HEK293 (cell line): Measurements from ENCODE around the gene DNAL4.
A peak's percentile ranks its signal among the peaks of the same experiment; 100 is the strongest.

ENCODE experiments used
- CTCF ChIA-PET: fragments of 350-600 bp; formaldehyde crosslinking; extraction: SDS; loops from one replicate; lab custom pipeline; 2021; ENCODE audit warnings: antibody characterized with exemption; lab: Yijun Ruan, JAX
- POLR2A ChIA-PET: fragments of 300-600 bp; formaldehyde crosslinking; extraction: SDS; loops from one replicate; lab custom pipeline; 2020; ENCODE audit warnings: antibody characterized with exemption, inconsistent platforms; lab: Yijun Ruan, JAX
- H3K27ac ChIP-seq: fragments of 200-500 bp; sonication (Bioruptor generic); 2 replicates; pipeline ENCODE4 v1.5.1; 2014; ENCODE audit warnings: low read depth, low read length, control low read depth, inconsistent platforms; ENCODE audit errors: extremely low read depth
- H3K36me3 ChIP-seq, 2 experiments: fragments of 200-500 bp in 1 of 2; sonication (Bioruptor generic) in 1 of 2; 1 replicate in 1 of 2; 2 replicates in 1 of 2; pipeline ENCODE4 v1.5.1; 2014 to 2017; ENCODE audit warnings: inconsistent platforms in 2 of 2, low read length in 2 of 2; ENCODE audit not compliant: control insufficient read depth in 2 of 2, insufficient read depth in 1 of 2
- H3K4me1 ChIP-seq: fragments of 200-500 bp; sonication (Bioruptor generic); 2 replicates; pipeline ENCODE4 v1.5.1; 2014; ENCODE audit warnings: mild to moderate bottlenecking, low read length, inconsistent platforms; ENCODE audit not compliant: control insufficient read depth, insufficient read depth
- H3K4me3 ChIP-seq: 2 replicates; pipeline ENCODE4 v1.5.1; 2011; ENCODE audit warnings: low read depth, mild to moderate bottlenecking, control low read depth, low read length, moderate library complexity
- H3K9me3 ChIP-seq: fragments of 200-500 bp; sonication (Bioruptor generic); 2 replicates; pipeline ENCODE4 v1.5.1; 2014; ENCODE audit warnings: low read depth, low read length, inconsistent platforms; ENCODE audit not compliant: control insufficient read depth, insufficient read depth
- EGR2 ChIP-seq: fragments of 450-650 bp; formaldehyde crosslinking; IDR thresholded peaks from 2 replicates; pipeline ENCODE4 v1.5.1; 2016; ENCODE audit warnings: low read depth, missing biosample characterization, missing genetic modification characterization
- GLIS2 ChIP-seq: fragments of 450-650 bp; formaldehyde crosslinking; IDR thresholded peaks from 2 replicates; pipeline ENCODE4 v1.5.1; 2016; ENCODE audit warnings: missing biosample characterization, missing genetic modification characterization
- KLF1 ChIP-seq: fragments of 450-650 bp; formaldehyde crosslinking; IDR thresholded peaks from 2 replicates; pipeline ENCODE4 v1.5.1; 2016; ENCODE audit warnings: missing biosample characterization, missing genetic modification characterization
- KLF9 ChIP-seq: fragments of 450-650 bp; formaldehyde crosslinking; IDR thresholded peaks from 2 replicates; pipeline ENCODE4 v1.5.1; 2016; ENCODE audit warnings: missing biosample characterization, missing genetic modification characterization, low read depth
- MYNN ChIP-seq: fragments of 450-650 bp; formaldehyde crosslinking; IDR thresholded peaks from 2 replicates; pipeline ENCODE4 v1.5.1; 2016; ENCODE audit warnings: missing biosample characterization, missing genetic modification characterization, borderline replicate concordance
- SP2 ChIP-seq: fragments of 450-650 bp; formaldehyde crosslinking; IDR thresholded peaks from 2 replicates; pipeline ENCODE4 v1.5.1; 2016; ENCODE audit warnings: missing biosample characterization, missing genetic modification characterization
- SP3 ChIP-seq: fragments of 450-650 bp; formaldehyde crosslinking; IDR thresholded peaks from 2 replicates; pipeline ENCODE4 v1.5.1; 2016; ENCODE audit warnings: missing biosample characterization, missing genetic modification characterization
- WT1 ChIP-seq: fragments of 450-650 bp; formaldehyde crosslinking; IDR thresholded peaks from 2 replicates; pipeline ENCODE4 v1.5.1; 2016; ENCODE audit warnings: missing biosample characterization, missing genetic modification characterization
- ZFHX2 ChIP-seq: fragments of 450-650 bp; formaldehyde crosslinking; conservative IDR thresholded peaks from 2 replicates; pipeline ENCODE4 v1.5.1; 2016; ENCODE audit warnings: missing biosample characterization, missing genetic modification characterization
- ZNF2 ChIP-seq: fragments of 450-650 bp; formaldehyde crosslinking; IDR thresholded peaks from 2 replicates; pipeline ENCODE4 v1.5.1; 2016; ENCODE audit warnings: missing biosample characterization, missing genetic modification characterization
- ZNF223 ChIP-seq: fragments of 450-650 bp; formaldehyde crosslinking; IDR thresholded peaks from 2 replicates; pipeline ENCODE4 v1.5.1; 2016; ENCODE audit warnings: missing biosample characterization, missing genetic modification characterization
- ZNF23 ChIP-seq: fragments of 450-650 bp; formaldehyde crosslinking; IDR thresholded peaks from 2 replicates; pipeline ENCODE4 v1.5.1; 2016; ENCODE audit warnings: missing biosample characterization, missing genetic modification characterization, borderline replicate concordance
- ZNF335 ChIP-seq: fragments of 450-650 bp; formaldehyde crosslinking; conservative IDR thresholded peaks from 2 replicates; pipeline ENCODE4 v1.5.1; 2016; ENCODE audit warnings: missing biosample characterization, missing genetic modification characterization
- ZNF426 ChIP-seq: fragments of 450-650 bp; formaldehyde crosslinking; IDR thresholded peaks from 2 replicates; pipeline ENCODE4 v1.5.1; 2017; ENCODE audit warnings: missing biosample characterization, missing genetic modification characterization, mild to moderate bottlenecking, inconsistent platforms, moderate library complexity
- ZNF664 ChIP-seq: fragments of 450-650 bp; formaldehyde crosslinking; IDR thresholded peaks from 2 replicates; pipeline ENCODE4 v1.5.1; 2016; ENCODE audit warnings: missing biosample characterization, missing genetic modification characterization
- TF ChIP-seq, protein P1 (sequence below): fragments of 450-650 bp; formaldehyde crosslinking; IDR thresholded peaks from 2 replicates; pipeline ENCODE4 v1.5.1; 2016; ENCODE audit warnings: missing biosample characterization, missing genetic modification characterization
- TF ChIP-seq, protein P2 (sequence below): fragments of 450-650 bp; formaldehyde crosslinking; IDR thresholded peaks from 2 replicates; pipeline ENCODE4 v1.5.1; 2016; ENCODE audit warnings: missing biosample characterization, missing genetic modification characterization
- TF ChIP-seq, protein P3 (sequence below): fragments of 450-650 bp; formaldehyde crosslinking; IDR thresholded peaks from 2 replicates; pipeline ENCODE4 v1.5.1; 2016; ENCODE audit warnings: missing biosample characterization, missing genetic modification characterization, borderline replicate concordance

Gene DNAL4

DNA sequence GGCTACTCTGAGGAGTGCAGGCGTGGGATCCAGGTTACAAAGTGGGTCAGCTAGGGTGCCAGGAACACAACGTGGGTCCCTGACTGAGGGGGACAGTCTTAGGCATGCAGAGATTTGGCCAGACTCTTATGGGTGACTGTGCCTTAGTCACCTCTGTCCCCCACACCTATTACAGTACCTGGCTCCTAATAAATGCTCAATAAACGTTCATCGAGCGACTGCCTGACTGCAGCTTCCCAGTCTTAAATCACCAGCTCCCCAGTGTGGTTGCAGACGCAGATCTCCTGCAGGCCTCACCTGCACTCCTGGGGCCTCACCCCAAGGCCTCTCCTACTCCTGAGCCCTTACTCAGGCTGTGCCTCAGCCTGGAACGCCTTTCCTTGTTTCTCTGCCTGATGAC, 34.9 kb downstream of the DNAL4 start:
- no peaks in the 10 kb centered on the region for H3K9me3 ChIP-seq
- no peak for TF ChIP-seq ZNF23 (tag by site-specific recombination)
- no peak for TF ChIP-seq MYNN (tag by site-specific recombination)
- TF ChIP-seq ZNF664 (tag by site-specific recombination), result peak; percentile 92
- no peak for TF ChIP-seq ZNF2 (tag by site-specific recombination)
- no peak for TF ChIP-seq ZNF223 (tag by site-specific recombination)
- TF ChIP-seq, protein P1, sequence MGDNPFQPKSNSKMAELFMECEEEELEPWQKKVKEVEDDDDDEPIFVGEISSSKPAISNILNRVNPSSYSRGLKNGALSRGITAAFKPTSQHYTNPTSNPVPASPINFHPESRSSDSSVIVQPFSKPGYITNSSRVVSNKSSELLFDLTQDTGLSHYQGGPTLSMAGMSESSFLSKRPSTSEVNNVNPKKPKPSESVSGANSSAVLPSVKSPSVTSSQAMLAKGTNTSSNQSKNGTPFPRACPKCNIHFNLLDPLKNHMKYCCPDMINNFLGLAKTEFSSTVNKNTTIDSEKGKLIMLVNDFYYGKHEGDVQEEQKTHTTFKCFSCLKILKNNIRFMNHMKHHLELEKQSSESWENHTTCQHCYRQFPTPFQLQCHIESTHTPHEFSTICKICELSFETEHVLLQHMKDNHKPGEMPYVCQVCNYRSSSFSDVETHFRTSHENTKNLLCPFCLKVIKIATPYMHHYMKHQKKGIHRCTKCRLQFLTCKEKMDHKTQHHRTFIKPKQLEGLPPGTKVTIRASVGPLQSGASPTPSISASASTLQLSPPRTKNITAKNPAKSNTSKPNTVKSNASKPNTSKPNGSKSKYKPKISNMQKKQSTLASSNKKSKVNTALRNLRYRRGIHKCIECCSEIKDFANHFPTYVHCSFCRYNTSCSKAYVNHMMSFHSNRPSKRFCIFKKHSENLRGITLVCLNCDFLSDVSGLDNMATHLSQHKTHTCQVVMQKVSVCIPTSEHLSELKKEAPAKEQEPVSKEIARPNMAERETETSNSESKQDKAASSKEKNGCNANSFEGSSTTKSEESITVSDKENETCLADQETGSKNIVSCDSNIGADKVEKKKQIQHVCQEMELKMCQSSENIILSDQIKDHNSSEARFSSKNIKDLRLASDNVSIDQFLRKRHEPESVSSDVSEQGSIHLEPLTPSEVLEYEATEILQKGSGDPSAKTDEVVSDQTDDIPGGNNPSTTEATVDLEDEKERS (tag by site-specific recombination), result no peak
- TF ChIP-seq, protein P2, sequence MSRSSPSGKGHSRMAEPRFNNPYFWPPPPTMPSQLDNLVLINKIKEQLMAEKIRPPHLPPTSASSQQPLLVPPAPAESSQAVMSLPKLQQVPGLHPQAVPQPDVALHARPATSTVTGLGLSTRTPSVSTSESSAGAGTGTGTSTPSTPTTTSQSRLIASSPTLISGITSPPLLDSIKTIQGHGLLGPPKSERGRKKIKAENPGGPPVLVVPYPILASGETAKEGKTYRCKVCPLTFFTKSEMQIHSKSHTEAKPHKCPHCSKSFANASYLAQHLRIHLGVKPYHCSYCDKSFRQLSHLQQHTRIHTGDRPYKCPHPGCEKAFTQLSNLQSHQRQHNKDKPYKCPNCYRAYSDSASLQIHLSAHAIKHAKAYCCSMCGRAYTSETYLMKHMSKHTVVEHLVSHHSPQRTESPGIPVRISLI (tag by site-specific recombination), result no peak
- no peak for TF ChIP-seq ZNF335 (tag by site-specific recombination)
- ChIA-PET CTCF (interaction anchor here (0.6 to 5.1 kb wide), 4 partner anchors 7 to 438 kb away, joined by 3 to 48 read pairs (median 14); no protein-coding TSS in a partner anchor), POLR2A (interaction anchor here (1.0 to 1.7 kb wide), 3 partner anchors 10 to 77 kb away, joined by 3 to 5 read pairs (median 4); partner anchors contain the start of gene TOMM22)
- no peak overlapping the region for H3K27ac ChIP-seq
- no peak overlapping the region for H3K4me3 ChIP-seq
- H3K4me1 ChIP-seq, result peaks cover 9% of the 10 kb centered on the region
- H3K36me3 ChIP-seq, result no peaks in the 10 kb centered on the region

DNA sequence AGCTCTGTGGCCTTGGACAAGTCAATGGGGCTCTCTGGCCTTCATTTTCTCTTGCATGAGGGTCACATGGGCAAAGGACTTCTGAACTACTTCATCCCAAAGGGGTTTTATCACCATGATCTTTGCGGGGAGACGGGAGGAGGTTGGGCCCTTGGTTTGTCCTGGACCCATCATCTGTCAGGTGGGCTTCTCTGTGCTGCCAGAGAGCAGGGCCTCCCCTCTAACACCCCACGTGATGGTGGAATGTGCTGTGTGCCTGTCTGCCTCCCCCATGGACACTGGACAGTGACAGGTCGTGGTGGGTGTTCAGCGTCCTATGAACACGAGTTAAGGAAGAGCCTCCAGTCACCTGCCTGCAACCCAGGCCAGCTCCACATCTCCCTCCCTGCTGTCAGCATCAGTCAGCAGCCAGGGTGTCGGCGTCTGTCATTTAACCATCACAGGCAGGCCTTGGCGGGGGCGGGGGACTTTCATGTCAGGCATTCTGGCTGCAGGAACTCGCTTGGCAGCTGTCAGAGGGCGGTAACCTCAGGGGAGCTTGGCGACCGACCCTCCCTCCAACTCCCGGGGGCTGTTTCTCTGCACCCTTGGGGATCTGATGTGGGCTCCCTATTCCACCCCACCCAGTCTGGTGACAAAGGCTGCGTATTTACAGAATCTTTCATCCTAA, 35.5 kb downstream of the DNAL4 start:
- no peak overlapping the region for H3K4me3 ChIP-seq
- peaks cover 9% of the 10 kb centered on the region for H3K4me1 ChIP-seq
- no peak overlapping the region for H3K27ac ChIP-seq
- ChIA-PET CTCF (interaction anchor here (0.6 to 5.1 kb wide), 5 partner anchors 7 to 439 kb away, joined by 3 to 48 read pairs (median 4); no protein-coding TSS in a partner anchor), POLR2A (interaction anchor here (1.0 to 1.7 kb wide), 2 partner anchors 11 to 77 kb away, joined by 3 to 5 read pairs; partner anchors contain the start of gene TOMM22)
- H3K9me3 ChIP-seq, result no peaks in the 10 kb centered on the region
- H3K36me3 ChIP-seq, result peaks cover 0 to 5% of the 10 kb centered on the region in 2 experiments; a peak in 1 of 3 replicates
- no peak for TF ChIP-seq KLF9 (tag by site-specific recombination)
- peak; percentile 73; the same call in 1 of the 2 replicates for TF ChIP-seq ZFHX2 (tag by site-specific recombination)
- no peak for TF ChIP-seq WT1
- 0 out of 2 replicates have a peak, but pooled peaks have one; percentile 32 for TF ChIP-seq GLIS2 (tag by site-specific recombination)
- TF ChIP-seq SP3 (tag by site-specific recombination), result no peak
- TF ChIP-seq, protein P1 (tag by site-specific recombination), result no peak
- TF ChIP-seq KLF1, result peak; percentile 30; the same call in 1 of the 2 replicates
- TF ChIP-seq, protein P3, sequence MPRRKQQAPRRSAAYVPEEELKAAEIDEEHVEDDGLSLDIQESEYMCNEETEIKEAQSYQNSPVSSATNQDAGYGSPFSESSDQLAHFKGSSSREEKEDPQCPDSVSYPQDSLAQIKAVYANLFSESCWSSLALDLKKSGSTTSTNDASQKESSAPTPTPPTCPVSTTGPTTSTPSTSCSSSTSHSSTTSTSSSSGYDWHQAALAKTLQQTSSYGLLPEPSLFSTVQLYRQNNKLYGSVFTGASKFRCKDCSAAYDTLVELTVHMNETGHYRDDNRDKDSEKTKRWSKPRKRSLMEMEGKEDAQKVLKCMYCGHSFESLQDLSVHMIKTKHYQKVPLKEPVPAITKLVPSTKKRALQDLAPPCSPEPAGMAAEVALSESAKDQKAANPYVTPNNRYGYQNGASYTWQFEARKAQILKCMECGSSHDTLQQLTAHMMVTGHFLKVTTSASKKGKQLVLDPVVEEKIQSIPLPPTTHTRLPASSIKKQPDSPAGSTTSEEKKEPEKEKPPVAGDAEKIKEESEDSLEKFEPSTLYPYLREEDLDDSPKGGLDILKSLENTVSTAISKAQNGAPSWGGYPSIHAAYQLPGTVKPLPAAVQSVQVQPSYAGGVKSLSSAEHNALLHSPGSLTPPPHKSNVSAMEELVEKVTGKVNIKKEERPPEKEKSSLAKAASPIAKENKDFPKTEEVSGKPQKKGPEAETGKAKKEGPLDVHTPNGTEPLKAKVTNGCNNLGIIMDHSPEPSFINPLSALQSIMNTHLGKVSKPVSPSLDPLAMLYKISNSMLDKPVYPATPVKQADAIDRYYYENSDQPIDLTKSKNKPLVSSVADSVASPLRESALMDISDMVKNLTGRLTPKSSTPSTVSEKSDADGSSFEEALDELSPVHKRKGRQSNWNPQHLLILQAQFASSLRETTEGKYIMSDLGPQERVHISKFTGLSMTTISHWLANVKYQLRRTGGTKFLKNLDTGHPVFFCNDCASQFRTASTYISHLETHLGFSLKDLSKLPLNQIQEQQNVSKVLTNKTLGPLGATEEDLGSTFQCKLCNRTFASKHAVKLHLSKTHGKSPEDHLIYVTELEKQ, result peak; percentile 67; the same call in 1 of the 2 replicates
- no peak for TF ChIP-seq ZNF426 (tag by site-specific recombination)
- peak; percentile 32; the same call in 1 of the 2 replicates for TF ChIP-seq SP2 (tag by site-specific recombination)
- no peak for TF ChIP-seq ZNF223 (tag by site-specific recombination)
- TF ChIP-seq EGR2 (tag by site-specific recombination), result peak; percentile 86
